Measurements from ENCODE around the gene ATP8B3. TPM values are rescaled to one million over a fixed set of nuclear protein-coding genes. Genes with fewer than 3 reads are reported as not detected.

ATP8B3 gene
- total and polyA plus RNA-seq, 2 of the 13 experiments (the other 11 are each of a cell fraction or from before 2014, with no cell fraction given): 2.6 to 5.9 TPM

DNA sequence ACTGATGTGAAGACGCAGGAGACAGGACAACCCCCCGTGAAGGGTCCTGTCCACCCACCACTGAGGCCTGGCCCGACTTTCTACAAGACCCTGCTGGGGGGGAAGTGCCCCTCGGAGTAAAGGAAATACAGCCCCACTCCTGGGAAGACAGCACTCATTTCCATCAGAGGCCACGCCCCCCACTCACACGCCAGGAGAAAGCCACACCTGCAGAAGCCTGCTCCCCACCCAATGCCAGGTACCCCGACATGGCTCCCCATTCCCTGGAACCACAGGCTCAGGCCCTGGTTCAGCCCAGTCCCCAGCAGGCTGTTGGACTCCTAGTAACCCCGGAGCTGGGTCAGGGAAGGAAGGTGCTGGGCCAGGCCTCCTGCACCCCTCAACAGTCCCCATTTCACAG lies 10.9 kb upstream of the ATP8B3 start (continued):
- TF ChIP-seq ZNF569 (CRISPR knock-in tag; IDR thresholded peaks at IDR 0.05; ENCODE audit: borderline replicate concordance) (no peak), ZNF33B (CRISPR knock-in tag; IDR thresholded peaks at IDR 0.05) (no peak)

GRCh38 chr19:1822210-1822609 lies 10.1 kb upstream of the ATP8B3 start:
- CTCF ChIA-PET (ENCODE audit: low intra/inter-chr PET ratio, low total read pairs): no interaction called here
- H4K20me1 ChIP-seq (ENCODE audit: insufficient read depth, low read length): no peaks in the 10 kb centered on the region
- in situ Hi-C loops (cut with HindIII; ENCODE audit: extremely low pct_ligation_motif_present, low pct_unique_long_range_greater_than_20kb) (loop anchor here (5.0 kb wide), 1 partner anchor 45 kb away; no protein-coding TSS in a partner anchor), intact Hi-C loops (cut with micrococcal nuclease; ENCODE audit: unreplicated experiment) (no loop called here)
- H3K4me1 ChIP-seq (ENCODE audit: insufficient read depth, low read length): no peaks in the 10 kb centered on the region
- H3K79me2 ChIP-seq (ENCODE audit: insufficient read depth, low read length): no peaks in the 10 kb centered on the region
- FAIRE-seq (no peak), ATAC-seq (no peak), DNase-seq (ENCODE audit: low spot score) (no peak)
- no peaks in the 10 kb centered on the region for H3K9me3 ChIP-seq (ENCODE audit: low read length)
- TF ChIP-seq E2F5 (CRISPR knock-in tag; conservative IDR thresholded peaks at IDR 0.05) (no peak), AGO2 (optimal IDR thresholded peaks at IDR 0.05; ENCODE audit: low read depth, low read length) (peak; percentile 26)
- no peak overlapping the region for H3K27ac ChIP-seq (ENCODE audit: extremely low read length, insufficient read depth, low read length)
- 91% methylated on average over 6 of the region's 19 CpGs for WGBS (ENCODE audit: low lambda C conversion rate)
- no peak overlapping the region for H3K4me3 ChIP-seq (replicated peaks in 1 of 3; ENCODE audit: insufficient read depth in 1 of 3, low read depth in 2 of 3, low read length in 3 of 3)
- no peaks in the 10 kb centered on the region for H3K27me3 ChIP-seq (ENCODE audit: control insufficient read depth in 1 of 2, insufficient read depth in 2 of 2, low read length in 2 of 2)
- POLR2A ChIA-PET: no interaction called here
- no peak overlapping the region for H2AFZ ChIP-seq (ENCODE audit: low read length)
- no peak overlapping the region for H3K9ac ChIP-seq (ENCODE audit: insufficient read depth, low read depth, low read length)
- BruUV-seq (replicated peaks): no TSS peak
- H3K36me3 ChIP-seq (replicated peaks in 1 of 2; ENCODE audit: control insufficient read depth in 1 of 2, insufficient read depth in 2 of 2, low read length in 2 of 2): peaks cover 38 to 50% of the 10 kb centered on the region in 2 experiments
- no peak overlapping the region for H3K4me2 ChIP-seq (ENCODE audit: low read depth, low read length)
